Cardiac septum (tissue), 1 donor: ENCODE data around the gene ZNG1A. TPM values are rescaled to one million over a fixed set of nuclear protein-coding genes. Genes with fewer than 3 reads are reported as not detected.
"Not testable (repeated sequence)": the region's sequence is repeated elsewhere in the genome, so short reads cannot be mapped to it uniquely, and the experiment has no call there.

Experiments
- DNase-seq: peaks from one replicate; pipeline ENCODE4 v3.0.0-alpha.2; 2020; ENCODE audit warnings: low spot score
- intact Hi-C: fragments of 100-400 bp; cut with DNase I; formaldehyde crosslinking; loops from one replicate; pipeline ENCODE4 v1.14.0; 2022
- long read RNA-seq: library from polyadenylated mRNA; unstranded; transcript quantifications from one replicate; pipeline ENCODE4 v2.0.0, GENCODE V29; 2021
- total RNA-seq: library from RNA; stranded (reverse); fragmentation: NEBNext Ultra II Directional; extraction: Animal tissue kit (Norgen Biotek cat#: 25700); gene quantifications from one replicate; pipeline ENCODE4 v1.2.1, GENCODE V29; 2021
- donor health status: DM: no; HTN: no; CAD: no.

The ZNG1A gene
- total RNA-seq = 15.5 TPM
- long read RNA-seq, transcript CBWD1-202 (15 exons, 1,706 nt) = major isoform, 24 of 37 reads
- long read RNA-seq, partial matches to known transcripts = 2 of 37 reads
- long read RNA-seq, other reads (novel, unspliced or antisense) = 5 of 37 reads

- intact Hi-C loops, DNase-seq: not testable (repeated sequence)
These were observed at the start of gene ZNG1A for GRCh38 chr9:178970-179383. Gene ZNG1A (minus strand): TSS chr9:179056. CDS start chr9:178969, 87 bp downstream.

GRCh38 chr9:227860-228259 is 49.0 kb upstream of the ZNG1A start:
- intact Hi-C loops = no loop called here
- no peak for DNase-seq

- no peak for DNase-seq
- intact Hi-C loops = no loop called here
These were observed 46.0 kb upstream of the ZNG1A start for GRCh38 chr9:224582-225520.

GRCh38 chr9:224026-224425 is 45.2 kb upstream of the ZNG1A start:
- intact Hi-C loops = no loop called here
- no peak for DNase-seq

- no peak for DNase-seq
- intact Hi-C loops = no loop called here
These were observed 44.3 kb upstream of the ZNG1A start for GRCh38 chr9:223152-223551.

GRCh38 chr9:221989-222776 is 43.3 kb upstream of the ZNG1A start:
- no peak for DNase-seq
- intact Hi-C loops = no loop called here

GRCh38 chr9:219670-220365 is 41.0 kb upstream of the ZNG1A start:
- DNase-seq = peak; percentile 78
- intact Hi-C loops = no loop called here

- DNase-seq, intact Hi-C loops: not testable (repeated sequence)
These were observed 40.2 kb upstream of the ZNG1A start for GRCh38 chr9:219036-219435.

- intact Hi-C loops = no loop called here
- no peak for DNase-seq
These were observed 39.1 kb upstream of the ZNG1A start for GRCh38 chr9:217950-218349.

- intact Hi-C loops = no loop called here
- no peak for DNase-seq
These were observed 38.0 kb upstream of the ZNG1A start for GRCh38 chr9:216866-217265.

GRCh38 chr9:215631-216155 is 36.8 kb upstream of the ZNG1A start:
- DNase-seq = no peak
- intact Hi-C loops = no loop called here

GRCh38 chr9:214648-215493 is 36.0 kb upstream of the ZNG1A start, which contains the start of gene DOCK8:
Gene DOCK8 (plus strand): TSS chr9:214865. CDS start chr9:214977, 112 bp downstream.
- intact Hi-C loops = no loop called here
- DNase-seq = peak; percentile 88

- intact Hi-C loops = no loop called here
These were observed 35.4 kb upstream of the ZNG1A start for GRCh38 chr9:214351-214647.

GRCh38 chr9:213901-214300 is 35.0 kb upstream of the ZNG1A start:
- DNase-seq, intact Hi-C loops: not testable (repeated sequence)

More at GRCh38 chr9:214351-214647, 35.4 kb upstream of the ZNG1A start:
- DNase-seq = no peak

GRCh38 chr9:212297-212696 is 33.4 kb upstream of the ZNG1A start:
- DNase-seq = no peak
- intact Hi-C loops = no loop called here

- DNase-seq = no peak
- intact Hi-C loops = no loop called here
These were observed 32.7 kb upstream of the ZNG1A start for GRCh38 chr9:211557-211956.

GRCh38 chr9:211036-211435 is 32.2 kb upstream of the ZNG1A start:
- intact Hi-C loops = no loop called here
- no peak for DNase-seq

- intact Hi-C loops = no loop called here
- DNase-seq = no peak
These were observed 30.4 kb upstream of the ZNG1A start for GRCh38 chr9:209143-209758.
